GM21576 (cell line): Measurements from ENCODE around the gene RNU1-3.
"Not testable (repeated sequence)": the region's sequence is repeated elsewhere in the genome, so short reads cannot be mapped to it uniquely, and the experiment has no call there.

Source experiments
- ATAC-seq: cut with Tn5 transposase; IDR thresholded peaks from one replicate; pipeline ENCODE4 v1.9.1; 2021; ENCODE audit warnings: mild to moderate bottlenecking, moderate library complexity; ENCODE audit not compliant: unreplicated experiment

Gene RNU1-3

GRCh38 chr1:16621681-16622315 lies 45.0 kb downstream of the RNU1-3 start:
- ATAC-seq: not testable (repeated sequence)

GRCh38 chr1:16621300-16621658 lies 45.5 kb downstream of the RNU1-3 start:
- no peak for ATAC-seq

GRCh38 chr1:16619803-16620501 lies 46.8 kb downstream of the RNU1-3 start:
- ATAC-seq: not testable (repeated sequence)

GRCh38 chr1:16618719-16619118 lies 48.0 kb downstream of the RNU1-3 start:
- ATAC-seq: no peak

GRCh38 chr1:16617778-16618580 lies 48.8 kb downstream of the RNU1-3 start:
- no peak for ATAC-seq

GRCh38 chr1:16617114-16617631 lies 49.6 kb downstream of the RNU1-3 start:
- ATAC-seq: no peak
